Stimulated activated CD8-positive, alpha-beta memory T cell treated with anti-CD3 and anti-CD28 coated beads, Interleukin-7, amount 100 ng/mL, for 4 hours (primary cell): ENCODE data around the gene NBPF6.
"Not testable (repeated sequence)": the region's sequence is repeated elsewhere in the genome, so short reads cannot be mapped to it uniquely, and the experiment has no call there.

Source experiments
- DNase-seq, 2 donors: peaks; one replicate each; pipeline ENCODE4 v3.0.0-alpha.2; 2020; ENCODE audit warnings: low read depth in 2 of 2

Gene NBPF6

DNA sequence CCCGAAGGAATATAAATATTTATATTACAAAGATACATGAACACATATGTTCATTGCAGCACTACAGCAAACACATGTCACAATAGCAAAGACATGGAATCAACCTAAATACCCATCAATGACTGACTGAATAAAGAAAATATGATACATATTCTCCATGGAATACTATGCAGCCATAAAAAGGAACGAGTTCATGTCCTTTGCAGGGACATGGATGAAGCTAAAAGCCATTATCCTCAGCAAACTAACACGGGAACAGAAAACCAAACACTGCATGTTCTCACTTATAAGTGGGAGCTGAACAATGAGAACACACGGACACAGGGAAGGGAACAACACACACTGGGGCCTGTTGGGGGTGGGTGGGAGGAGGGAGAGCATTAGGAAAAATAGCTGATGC lies 46.7 kb downstream of the NBPF6 start:
- not testable (repeated sequence) for DNase-seq

DNA sequence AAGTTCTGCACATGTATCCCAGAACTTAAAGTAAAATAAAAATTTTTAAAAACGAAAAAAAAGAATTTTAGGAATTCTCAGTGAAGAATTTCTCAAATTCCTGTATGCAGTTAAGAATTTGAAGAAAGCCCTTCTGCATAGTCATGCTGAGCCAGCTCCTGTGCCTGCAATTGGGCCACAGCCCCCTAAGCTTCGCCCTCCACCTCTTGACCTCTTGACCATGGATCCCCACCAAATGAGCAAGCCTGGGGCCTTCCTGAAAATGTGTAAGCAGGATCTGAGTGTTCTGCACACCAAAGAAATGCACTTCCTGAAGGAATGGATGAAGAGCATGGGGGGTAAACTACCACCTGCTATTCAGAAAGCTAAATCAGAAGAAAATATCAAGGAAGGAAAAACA lies 52.0 kb downstream of the NBPF6 start:
- DNase-seq, result no peak

DNA sequence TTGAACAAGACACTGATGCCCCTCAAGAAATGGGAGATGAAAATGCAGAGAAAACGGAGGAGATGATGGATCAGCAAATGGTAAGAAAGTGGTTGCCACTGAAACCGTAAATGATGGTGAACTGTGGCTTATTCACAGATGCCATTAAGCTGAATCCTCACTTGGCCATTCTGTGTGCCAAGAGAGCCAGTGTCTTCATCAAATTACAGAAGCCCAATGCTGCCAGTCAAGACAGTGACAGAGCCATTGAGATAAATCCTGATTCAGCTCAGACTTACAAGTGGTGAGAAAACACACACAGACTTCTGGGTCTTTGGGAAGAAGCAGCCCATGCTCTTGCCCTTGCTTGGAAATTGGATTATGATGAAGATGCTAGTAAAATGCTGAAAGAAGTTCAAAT lies 52.5 kb downstream of the NBPF6 start:
- DNase-seq, result no peak

DNA sequence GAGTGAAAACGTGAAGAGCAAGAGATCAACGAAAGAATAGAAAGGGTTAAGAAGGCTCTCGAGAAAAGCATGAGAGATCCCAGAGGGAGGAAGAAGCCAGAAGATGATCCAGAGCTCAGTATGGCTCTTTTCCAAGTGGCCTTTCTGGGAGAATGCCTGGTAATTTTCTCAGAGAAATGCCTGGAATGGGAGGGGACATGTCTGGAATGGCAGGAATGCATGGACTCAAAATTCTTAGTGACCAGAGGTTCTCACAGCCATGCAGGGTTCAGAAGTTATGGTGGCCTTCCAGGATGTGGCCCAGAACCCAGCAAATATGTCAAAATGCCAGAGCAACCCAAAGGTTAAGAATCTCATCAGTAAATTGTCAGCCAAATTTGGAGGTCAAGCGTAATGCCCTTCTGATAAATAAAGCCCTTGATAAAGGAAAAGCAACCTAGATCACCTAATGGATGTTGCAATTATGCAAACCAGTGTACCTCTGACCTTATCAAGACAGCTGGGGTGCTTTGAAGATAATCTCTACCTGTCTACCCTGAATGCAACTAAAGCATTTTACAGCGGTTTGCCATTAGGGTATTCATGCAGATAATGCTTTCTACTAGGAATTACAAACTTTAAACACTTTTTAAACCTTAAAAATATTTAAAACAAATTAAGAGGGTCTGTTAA lies 53.1 kb downstream of the NBPF6 start:
- DNase-seq, result no peak

DNA sequence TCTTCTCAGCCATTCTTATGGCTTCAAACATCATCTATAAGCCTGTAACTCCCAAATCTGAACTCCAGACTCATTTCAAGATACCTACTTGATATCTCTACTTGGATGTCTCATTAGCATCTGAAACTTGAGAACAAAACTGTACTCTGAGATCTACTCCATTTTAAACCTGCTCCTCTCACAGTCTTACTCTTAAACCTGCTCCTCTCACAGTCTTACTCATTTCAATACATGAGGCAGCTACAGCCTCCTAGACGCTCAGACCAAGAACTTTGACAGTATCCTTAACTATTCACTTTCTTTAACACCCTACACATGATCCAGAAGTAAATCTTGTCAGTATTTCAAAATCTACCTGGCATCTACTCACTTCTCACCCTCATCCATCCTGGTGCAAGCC lies 54.3 kb downstream of the NBPF6 start:
- DNase-seq, result no peak

DNA sequence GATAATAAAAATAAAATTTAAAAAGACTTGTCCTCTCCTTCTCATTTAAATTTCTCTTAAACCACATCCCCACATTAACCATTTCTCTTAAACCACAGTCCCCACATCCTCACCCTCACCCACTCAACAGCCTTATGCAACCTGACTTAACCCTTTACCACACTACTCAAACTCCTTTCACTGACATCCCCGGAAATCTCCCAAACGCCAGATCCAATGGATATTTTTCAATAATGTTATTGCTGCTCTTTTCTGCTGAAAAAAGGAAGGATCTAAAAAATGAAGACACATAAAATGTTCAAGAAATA lies 55.6 kb downstream of the NBPF6 start:
- no peak for DNase-seq

DNA sequence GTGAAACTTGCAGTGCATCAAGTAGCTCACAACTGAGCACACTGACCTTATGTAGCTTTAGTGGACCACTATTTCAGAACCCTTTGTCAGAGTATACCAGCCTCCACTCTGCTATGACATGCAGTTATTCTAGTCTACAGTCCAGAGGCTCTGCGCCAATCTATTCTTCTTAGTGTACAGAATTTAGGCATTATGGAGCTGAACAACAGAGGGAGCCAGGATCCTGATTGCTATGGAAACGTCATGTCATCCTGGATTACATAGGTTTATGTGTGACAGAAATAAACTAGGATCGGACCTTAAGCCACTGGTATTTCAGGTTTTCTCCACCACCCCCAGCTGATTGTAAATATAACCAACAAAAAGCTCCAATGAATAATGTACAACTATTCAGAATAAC lies 61.6 kb downstream of the NBPF6 start:
- no peak for DNase-seq

DNA sequence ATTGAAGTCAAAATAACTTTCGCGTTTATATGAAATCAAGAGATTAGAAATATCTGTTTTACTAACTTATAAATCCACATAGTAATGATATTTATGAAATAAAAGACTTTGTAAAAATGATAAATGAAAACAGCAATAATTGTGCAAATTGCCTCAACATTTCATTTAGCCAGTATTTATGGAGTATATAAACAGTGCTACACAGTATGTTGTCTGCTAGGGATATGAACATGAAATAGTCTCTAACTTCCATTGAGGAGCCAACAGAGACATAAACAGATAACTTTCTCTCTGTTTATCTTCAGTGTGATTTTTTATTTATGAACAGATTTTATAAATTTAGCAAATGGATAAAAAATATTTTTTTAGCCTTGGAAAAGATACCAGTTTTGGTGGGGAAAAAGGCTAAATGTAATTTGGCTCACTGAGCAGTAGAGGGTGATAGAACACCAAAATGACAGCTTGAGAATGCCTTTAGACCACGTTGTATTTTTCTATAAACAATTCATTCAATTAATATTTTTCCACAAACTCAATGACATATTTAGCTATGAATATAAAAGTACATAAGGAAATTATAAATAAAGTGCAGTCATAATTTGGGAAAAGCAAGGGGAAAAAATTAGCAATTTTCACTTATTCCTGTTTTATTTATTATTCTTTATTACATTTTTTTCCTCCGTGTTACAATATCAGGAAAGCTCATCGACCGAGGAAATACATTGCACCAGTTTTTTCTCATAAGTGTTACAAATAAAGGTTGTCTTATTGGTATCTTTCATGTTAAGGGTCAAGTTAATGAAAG lies 62.3 kb downstream of the NBPF6 start:
- no peak for DNase-seq

DNA sequence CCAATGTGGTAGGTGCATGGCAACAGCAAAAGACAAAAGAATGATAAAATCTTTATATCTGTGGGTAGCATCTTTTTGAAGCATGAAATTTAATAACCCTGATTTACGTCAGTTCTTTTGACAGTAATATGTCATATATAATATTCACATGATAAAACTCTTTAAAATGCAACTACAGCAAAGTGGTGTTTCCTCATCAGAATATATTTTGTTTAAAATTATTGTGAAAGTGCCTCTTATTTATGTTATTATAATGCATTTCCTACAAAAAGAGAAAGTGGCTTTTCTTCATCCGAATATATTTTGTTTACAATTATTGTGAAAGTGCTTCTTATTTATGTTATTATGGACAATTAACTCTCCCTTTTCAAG lies 62.9 kb downstream of the NBPF6 start:
- DNase-seq, result no peak

DNA sequence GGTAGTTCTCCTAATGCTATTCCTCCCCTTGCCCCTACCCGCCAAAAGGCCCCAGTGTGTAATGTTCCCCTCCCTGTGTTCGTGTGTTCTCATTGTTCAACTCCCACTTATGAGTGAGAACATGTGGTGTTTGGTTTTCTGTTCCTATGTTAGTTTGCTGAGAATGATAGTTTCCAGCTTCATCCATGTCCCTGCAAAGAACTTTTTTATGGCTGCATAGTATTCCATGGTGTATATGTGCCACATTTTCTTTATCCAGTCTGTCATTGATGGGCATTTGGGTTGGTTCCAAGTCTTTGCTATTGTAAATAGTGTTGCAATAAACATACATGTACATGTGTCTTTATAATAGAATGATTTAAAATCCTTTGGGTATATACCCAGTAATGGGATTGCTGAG lies 63.8 kb downstream of the NBPF6 start:
- not testable (repeated sequence) for DNase-seq

DNA sequence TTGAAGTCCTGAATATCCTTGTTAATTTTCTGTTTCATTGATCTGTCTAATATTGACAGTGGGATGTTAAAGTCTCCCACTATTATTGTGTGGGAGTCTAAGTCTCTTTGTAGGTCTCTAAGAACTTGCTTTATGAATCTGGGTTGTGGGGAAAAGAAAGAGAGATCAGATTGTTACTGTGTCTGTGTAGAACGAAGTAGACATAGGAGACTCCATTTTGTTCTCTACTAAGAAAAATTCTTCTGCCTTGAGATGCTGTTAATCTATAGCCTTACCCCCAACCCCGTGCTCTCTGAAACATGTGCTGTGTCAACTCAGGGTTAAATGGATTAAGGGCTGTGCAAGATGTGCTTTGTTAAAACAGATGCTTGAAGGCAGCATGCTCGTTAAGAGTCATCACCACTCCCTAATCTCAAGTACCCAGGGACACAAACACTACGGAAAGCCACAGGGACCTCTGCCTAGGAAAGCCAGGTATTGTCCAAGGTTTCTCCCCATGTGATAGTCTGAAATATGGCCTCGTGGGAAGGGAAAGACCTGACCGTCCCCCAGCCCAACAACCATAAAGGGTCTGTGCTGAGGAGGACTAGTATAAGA lies 67.3 kb downstream of the NBPF6 start:
- not testable (repeated sequence) for DNase-seq
